ENCODE results near the gene TMSB4Y.

TMSB4Y gene

GRCh38 chrY:13703568-13703968, at the start of gene TMSB4Y:
Gene TMSB4Y, plus strand, starts transcription at chrY:13703899.
- H3K4me3 ChIP-seq (ENCODE audit: control insufficient read depth, low read depth, low read length), result no peak within 1 kb of the TSS
- DNase-seq (ENCODE audit: low read depth), result no peak
- no peak for TF ChIP-seq CTCF (conservative IDR thresholded peaks at IDR 0.05; ENCODE audit: control insufficient read depth, insufficient read depth, low read depth, low read length)

- TF ChIP-seq CTCF (conservative IDR thresholded peaks at IDR 0.05; ENCODE audit: control insufficient read depth, insufficient read depth, low read depth, low read length), result no peak
- DNase-seq (ENCODE audit: low read depth), result no peak
- no peak overlapping the region for H3K4me3 ChIP-seq (ENCODE audit: control insufficient read depth, low read depth, low read length)
Observed at GRCh38 chrY:13664162-13664561, 39.5 kb upstream of the TMSB4Y start.

DNA sequence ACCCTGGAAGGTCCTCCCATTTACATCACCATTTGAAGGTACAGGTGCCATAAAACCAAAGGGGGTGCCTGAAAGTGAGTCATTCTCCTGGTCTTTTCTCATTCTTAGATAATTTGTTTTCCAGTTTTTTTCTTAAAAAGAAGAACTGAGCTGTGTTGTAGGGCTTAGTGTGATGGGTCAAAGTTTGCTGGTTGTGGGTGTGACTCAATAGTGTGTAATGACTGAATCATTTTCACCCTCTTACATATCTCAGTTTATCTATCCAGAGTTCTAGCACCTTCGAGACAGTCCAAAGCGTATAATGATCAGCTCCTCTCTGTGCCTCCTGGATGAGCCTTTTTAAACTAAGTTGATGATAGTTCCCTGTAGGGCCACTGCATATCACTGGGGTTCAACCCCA, 32.6 kb upstream of the TMSB4Y start:
- H3K4me3 ChIP-seq (ENCODE audit: control insufficient read depth, low read depth, low read length), result no peak overlapping the region
- no peak for TF ChIP-seq CTCF (conservative IDR thresholded peaks at IDR 0.05; ENCODE audit: control insufficient read depth, insufficient read depth, low read depth, low read length)

GRCh38 chrY:13702276-13702675, 1.4 kb upstream of the TMSB4Y start:
- no peak overlapping the region for H3K4me3 ChIP-seq (ENCODE audit: control insufficient read depth, low read depth, low read length)
- no peak for DNase-seq (ENCODE audit: low read depth)
- TF ChIP-seq CTCF (conservative IDR thresholded peaks at IDR 0.05; ENCODE audit: control insufficient read depth, insufficient read depth, low read depth, low read length), result no peak

More for the DNA sequence above, 32.6 kb upstream of the TMSB4Y start:
- no peak for DNase-seq (ENCODE audit: low read depth)

DNA sequence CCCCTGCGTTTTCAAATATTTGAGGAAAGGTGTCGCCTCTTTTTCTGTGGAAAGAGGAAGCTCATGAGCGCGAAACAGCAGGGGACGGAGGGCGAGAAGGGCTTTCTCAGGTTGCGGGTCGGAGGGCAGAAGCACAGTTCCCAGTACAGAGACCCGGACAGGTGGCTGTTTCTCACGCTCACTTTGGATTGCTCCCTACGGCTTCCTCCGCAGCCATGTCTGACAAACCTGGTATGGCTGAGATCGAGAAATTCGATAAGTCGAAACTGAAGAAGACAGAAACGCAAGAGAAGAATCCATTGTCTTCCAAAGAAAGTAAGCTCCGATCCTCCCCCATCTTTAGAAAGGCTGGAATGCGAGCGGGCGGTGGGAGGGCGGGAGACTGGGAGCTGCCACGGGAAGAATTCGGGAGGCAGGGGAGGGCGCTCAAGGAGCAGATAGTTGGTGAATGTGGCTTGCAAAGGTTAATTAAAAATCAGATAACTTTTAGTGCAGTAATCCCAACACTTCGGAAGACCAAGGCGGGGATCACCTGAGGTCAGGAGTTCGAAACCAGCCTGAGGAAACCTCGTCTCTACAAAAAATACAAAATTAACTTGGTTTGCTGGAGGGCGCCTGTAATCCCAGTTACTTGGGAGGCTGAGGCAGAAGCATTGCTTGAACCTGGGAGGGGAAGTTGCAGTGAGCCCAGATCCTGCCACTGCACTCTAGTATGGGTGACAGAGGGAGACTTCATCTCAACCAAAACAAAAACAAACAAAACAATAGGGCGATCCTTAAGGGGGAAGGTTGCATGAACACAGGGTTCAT, 627 bp downstream of the TMSB4Y start:
- DNase-seq (ENCODE audit: low read depth), result no peak
- TF ChIP-seq CTCF (conservative IDR thresholded peaks at IDR 0.05; ENCODE audit: control insufficient read depth, insufficient read depth, low read depth, low read length), result no peak
- no peak overlapping the region for H3K4me3 ChIP-seq (ENCODE audit: control insufficient read depth, low read depth, low read length)

- no peak for TF ChIP-seq CTCF (conservative IDR thresholded peaks at IDR 0.05; ENCODE audit: control insufficient read depth, insufficient read depth, low read depth, low read length)
- DNase-seq (ENCODE audit: low read depth), result no peak
- H3K4me3 ChIP-seq (ENCODE audit: control insufficient read depth, low read depth, low read length), result no peak overlapping the region
Observed at GRCh38 chrY:13705197-13705596, 1.5 kb downstream of the TMSB4Y start.

All from fibroblast of mammary gland (primary cell).